GM12878 (cell line): ENCODE measurements around the gene NDUFAF5. TPM values are rescaled to one million over a fixed set of nuclear protein-coding genes. Genes with fewer than 3 reads are reported as not detected.

Source experiments
- ATAC-seq: fragments of 200-7000 bp; cut with Tn5 transposase; 3 replicates; pipeline ENCODE4 v1.9.1; 2020; ENCODE audit warnings: mild to moderate bottlenecking, moderate library complexity
- BruUV-seq: library from RNA; stranded (reverse); fragments of 400-500 nt; replicated peaks from 2 replicates; lab custom pipeline; 2021; lab: Mats Ljungman, UMichigan
- CTCF ChIA-PET: fragments of 300-600 bp; sonication (Branson Sonifier 250); formaldehyde crosslinking; extraction: SDS; loops from one replicate; lab custom pipeline; 2021; ENCODE audit warnings: inconsistent platforms; lab: Yijun Ruan, JAX
- POLR2A ChIA-PET: fragments of 350-600 bp; formaldehyde crosslinking; extraction: SDS; loops from one replicate; lab custom pipeline; 2021; ENCODE audit warnings: inconsistent platforms; lab: Charles Lee
- RAD21 ChIA-PET: fragments of 300-600 bp; sonication (Branson Sonifier 250); formaldehyde crosslinking; loops from one replicate; lab custom pipeline; 2023; ENCODE audit warnings: antibody characterized with exemption; ENCODE audit not compliant: unreplicated experiment; lab: Charles Lee
- SMC1A ChIA-PET: fragments of 300-600 bp; sonication (Branson Sonifier 250); formaldehyde crosslinking; loops from one replicate; lab custom pipeline; 2023; ENCODE audit not compliant: unreplicated experiment, uncharacterized antibody; lab: Charles Lee
- DNase-seq: peaks from one replicate; pipeline ENCODE4 v3.0.0-alpha.2; 2011; ENCODE audit warnings: low read depth, low spot score
- FAIRE-seq: peaks from 3 replicates; lab custom pipeline; 2011; peaks lifted over from hg19 to GRCh38; lab: Jason Lieb, UNC
- H2AFZ ChIP-seq: 2 replicates; pipeline ENCODE4 v1.6.0; 2011; ENCODE audit warnings: low read depth, low read length, control low read depth; ENCODE audit not compliant: control insufficient read depth
- H3K27ac ChIP-seq: 2 replicates; pipeline ENCODE4 v1.5.1; 2011; ENCODE audit warnings: control low read depth; ENCODE audit not compliant: control insufficient read depth, insufficient read depth
- H3K27me3 ChIP-seq, 2 experiments: replicated peaks in 1 of 2; 2 replicates each; pipeline versions ENCODE4 v1.6.0 to v1.6.1; 2011; ENCODE audit warnings: low read length in 1 of 2; ENCODE audit not compliant: control insufficient read depth in 2 of 2, insufficient read depth in 2 of 2
- H3K36me3 ChIP-seq, 2 experiments: 2 replicates each; pipeline ENCODE4 v1.5.1; 2011; ENCODE audit warnings: low read length in 1 of 2; ENCODE audit not compliant: control insufficient read depth in 2 of 2, insufficient read depth in 2 of 2
- H3K4me1 ChIP-seq: 2 replicates; pipeline ENCODE4 v1.6.1; 2011; ENCODE audit warnings: mild to moderate bottlenecking, low read length, moderate library complexity, mixed read lengths; ENCODE audit not compliant: control insufficient read depth, insufficient read depth
- H3K4me2 ChIP-seq: 2 replicates; pipeline ENCODE4 v1.6.0; 2011; ENCODE audit warnings: control low read depth; ENCODE audit not compliant: control insufficient read depth, insufficient read depth
- H3K4me3 ChIP-seq: fragments of 200-600 bp; sonication (generic); 2 replicates; pipeline ENCODE4 v1.5.1; 2016
- H3K79me2 ChIP-seq: 2 replicates; pipeline ENCODE4 v1.6.0; 2011; ENCODE audit warnings: low read length; ENCODE audit not compliant: control insufficient read depth, insufficient read depth
- H3K9ac ChIP-seq: 2 replicates; pipeline ENCODE4 v1.8.0; 2011; ENCODE audit warnings: low read length, control low read depth, mixed read lengths; ENCODE audit not compliant: control insufficient read depth, insufficient read depth
- H3K9me3 ChIP-seq: replicated peaks from 3 replicates; pipeline ENCODE4 v1.5.1; 2011; ENCODE audit warnings: mild to moderate bottlenecking, low read length; ENCODE audit not compliant: control insufficient read depth, insufficient read depth
- H4K20me1 ChIP-seq: 2 replicates; pipeline ENCODE4 v1.6.0; 2011; ENCODE audit not compliant: control insufficient read depth, insufficient read depth
- DPF2 ChIP-seq: fragments of 450-650 bp; IDR thresholded peaks from 2 replicates; pipeline ENCODE4 v1.6.1; 2017; ENCODE audit warnings: mild to moderate bottlenecking
- WGBS: methylation state at CpG from one replicate; pipeline ENCODE4 v1.1.6; 2016; ENCODE audit warnings: low lambda C conversion rate; ENCODE audit not compliant: insufficient replicate concordance, insufficient coverage; ENCODE audit errors: missing lambda C conversion rate; 5-methylcytosine and 5-hydroxymethylcytosine counted together
- in situ Hi-C: fragments of 300-500 bp; cut with MboI; formaldehyde crosslinking; loops from 9 replicates; pipeline ENCODE4 v1.14.3; 2018; ENCODE audit warnings: mixed read lengths
- intact Hi-C: fragments of 100-400 bp; cut with micrococcal nuclease; formaldehyde crosslinking; loops from one replicate; pipeline ENCODE4 v1.14.2; 2022; ENCODE audit not compliant: unreplicated experiment
- polyA plus RNA-seq, 11 experiments: library from polyadenylated mRNA; depleted of rRNA in 4 of 11; unstranded in 6 of 11; stranded (reverse) in 5 of 11; fragments of >200 nt; fragmentation: Nextera tagmentation in 4 of 11; fragmentation: Illumina TruSeq in 1 of 11; extraction: Ambion mirVana in 4 of 11; extraction: Trizol in 1 of 11; gene quantifications; 1 replicate in 1 of 11; 2 replicates in 10 of 11; pipeline versions ENCODE4 v1.2.1 to v1.2.3, GENCODE V29; 2011 to 2016; ENCODE audit warnings: inconsistent platforms in 2 of 11, missing spikeins in 2 of 11, low read depth in 1 of 11
- total RNA-seq, 4 experiments: library from RNA; depleted of rRNA in 3 of 4; stranded (reverse); fragments of >200 nt in 3 of 4; fragmentation: Illumina TruSeq in 1 of 4; extraction: Trizol in 1 of 4; gene quantifications; 2 replicates each; pipeline versions ENCODE4 v1.2.1 to v1.2.3, GENCODE V29; 2013 to 2021
- TF ChIP-seq, protein P1 (sequence below): fragments of 450-650 bp; IDR thresholded peaks from 2 replicates; pipeline ENCODE4 v1.6.1; 2017; ENCODE audit warnings: mild to moderate bottlenecking, moderate library complexity

NDUFAF5 gene
- total and polyA plus RNA-seq, 10 of the 15 experiments (the other 5 are each of a cell fraction or from before 2014, with no cell fraction given) = 15.6 to 36.9 (median 28.0) TPM

DNA sequence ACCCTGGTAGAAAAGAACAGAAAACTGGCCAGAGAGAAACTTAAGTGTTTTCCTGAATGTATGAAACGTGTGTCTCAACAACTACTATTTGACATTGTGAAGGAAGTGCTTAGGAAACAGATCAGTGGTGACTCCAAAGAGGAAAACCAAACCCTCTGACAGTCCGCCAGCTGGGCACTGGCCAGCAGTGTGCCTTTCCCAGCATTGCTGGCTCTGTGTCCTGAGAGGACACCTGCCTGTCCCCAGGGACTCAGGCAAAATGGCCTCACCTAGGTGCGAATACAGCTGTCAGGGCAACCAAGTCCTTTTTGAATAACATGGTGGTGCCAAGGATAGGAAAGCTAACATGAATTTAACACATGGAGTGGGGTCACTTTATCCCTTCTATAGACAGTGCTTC is 72.5 kb downstream of the NDUFAF5 start:
- POLR2A ChIA-PET = no interaction called here
- no peak overlapping the region for H3K4me3 ChIP-seq
- no peak for ATAC-seq
- FAIRE-seq = no peak
- no peak overlapping the region for H3K27ac ChIP-seq
- H2AFZ ChIP-seq = no peak overlapping the region
- H3K79me2 ChIP-seq = no peaks in the 10 kb centered on the region
- in situ Hi-C loops (no loop called here), intact Hi-C loops (no loop called here)
- CTCF ChIA-PET = no interaction called here
- WGBS = 9% methylated on average over 3 of the region's 3 CpGs
- RAD21 ChIA-PET = no interaction called here
- SMC1A ChIA-PET = no interaction called here
- no TSS peak for BruUV-seq
- no peaks in the 10 kb centered on the region for H3K27me3 ChIP-seq
- H4K20me1 ChIP-seq = no peaks in the 10 kb centered on the region
- no peak for TF ChIP-seq DPF2
- H3K4me2 ChIP-seq = no peak overlapping the region
- no peak for DNase-seq
- H3K4me1 ChIP-seq = no peaks in the 10 kb centered on the region
- H3K9me3 ChIP-seq = no peaks in the 10 kb centered on the region
- no peaks in the 10 kb centered on the region for H3K36me3 ChIP-seq
- H3K9ac ChIP-seq = no peak overlapping the region

DNA sequence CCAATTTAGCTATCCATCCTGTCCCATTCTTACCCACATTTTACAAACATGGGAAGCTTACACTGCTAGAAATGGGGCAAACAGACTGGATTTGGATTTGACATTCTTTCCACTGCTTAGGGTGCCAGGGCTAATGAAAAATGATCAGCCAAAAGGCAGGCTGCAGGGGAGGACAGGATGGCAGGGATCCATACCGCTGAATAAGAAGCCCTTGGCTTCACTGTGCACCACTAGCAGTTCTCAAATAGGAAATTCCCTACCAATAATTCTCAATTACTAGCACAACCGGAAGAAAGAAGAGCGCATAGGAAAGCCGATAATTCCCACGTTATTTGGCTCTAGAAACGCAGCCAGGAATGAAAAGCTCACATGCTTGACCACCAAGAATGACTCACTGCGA is 73.1 kb downstream of the NDUFAF5 start:
- no peak for ATAC-seq
- intact Hi-C loops = no loop called here

More for the DNA sequence above, 73.1 kb downstream of the NDUFAF5 start:
- RAD21 ChIA-PET = no interaction called here
- Histone ChIP-seq H3K79me2 (no peaks in the 10 kb centered on the region), H3K36me3 (no peaks in the 10 kb centered on the region), H3K4me1 (no peaks in the 10 kb centered on the region), H3K4me2 (no peak overlapping the region), H4K20me1 (no peaks in the 10 kb centered on the region), H3K9ac (no peak overlapping the region), H3K27me3 (no peaks in the 10 kb centered on the region), H3K4me3 (no peak overlapping the region), H3K9me3 (no peaks in the 10 kb centered on the region)
- no TSS peak for BruUV-seq
- CTCF ChIA-PET = no interaction called here
- SMC1A ChIA-PET = no interaction called here
- TF ChIP-seq, protein P1, sequence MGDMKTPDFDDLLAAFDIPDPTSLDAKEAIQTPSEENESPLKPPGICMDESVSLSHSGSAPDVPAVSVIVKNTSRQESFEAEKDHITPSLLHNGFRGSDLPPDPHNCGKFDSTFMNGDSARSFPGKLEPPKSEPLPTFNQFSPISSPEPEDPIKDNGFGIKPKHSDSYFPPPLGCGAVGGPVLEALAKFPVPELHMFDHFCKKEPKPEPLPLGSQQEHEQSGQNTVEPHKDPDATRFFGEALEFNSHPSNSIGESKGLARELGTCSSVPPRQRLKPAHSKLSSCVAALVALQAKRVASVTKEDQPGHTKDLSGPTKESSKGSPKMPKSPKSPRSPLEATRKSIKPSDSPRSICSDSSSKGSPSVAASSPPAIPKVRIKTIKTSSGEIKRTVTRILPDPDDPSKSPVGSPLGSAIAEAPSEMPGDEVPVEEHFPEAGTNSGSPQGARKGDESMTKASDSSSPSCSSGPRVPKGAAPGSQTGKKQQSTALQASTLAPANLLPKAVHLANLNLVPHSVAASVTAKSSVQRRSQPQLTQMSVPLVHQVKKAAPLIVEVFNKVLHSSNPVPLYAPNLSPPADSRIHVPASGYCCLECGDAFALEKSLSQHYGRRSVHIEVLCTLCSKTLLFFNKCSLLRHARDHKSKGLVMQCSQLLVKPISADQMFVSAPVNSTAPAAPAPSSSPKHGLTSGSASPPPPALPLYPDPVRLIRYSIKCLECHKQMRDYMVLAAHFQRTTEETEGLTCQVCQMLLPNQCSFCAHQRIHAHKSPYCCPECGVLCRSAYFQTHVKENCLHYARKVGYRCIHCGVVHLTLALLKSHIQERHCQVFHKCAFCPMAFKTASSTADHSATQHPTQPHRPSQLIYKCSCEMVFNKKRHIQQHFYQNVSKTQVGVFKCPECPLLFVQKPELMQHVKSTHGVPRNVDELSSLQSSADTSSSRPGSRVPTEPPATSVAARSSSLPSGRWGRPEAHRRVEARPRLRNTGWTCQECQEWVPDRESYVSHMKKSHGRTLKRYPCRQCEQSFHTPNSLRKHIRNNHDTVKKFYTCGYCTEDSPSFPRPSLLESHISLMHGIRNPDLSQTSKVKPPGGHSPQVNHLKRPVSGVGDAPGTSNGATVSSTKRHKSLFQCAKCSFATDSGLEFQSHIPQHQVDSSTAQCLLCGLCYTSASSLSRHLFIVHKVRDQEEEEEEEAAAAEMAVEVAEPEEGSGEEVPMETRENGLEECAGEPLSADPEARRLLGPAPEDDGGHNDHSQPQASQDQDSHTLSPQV = no peak
- TF ChIP-seq, all 136 proteins: peak for 0
- POLR2A ChIA-PET = no interaction called here
- no peak overlapping the region for H2AFZ ChIP-seq
- in situ Hi-C loops = no loop called here
- WGBS = 41% methylated on average over 7 of the region's 7 CpGs
- DNase-seq (no peak), FAIRE-seq (no peak)
- H3K27ac ChIP-seq = no peak overlapping the region
